Measurements from ENCODE around the gene AKR1C8.
"Not testable (repeated sequence)": the region's sequence is repeated elsewhere in the genome, so short reads cannot be mapped to it uniquely, and the experiment has no call there.

Gene AKR1C8

DNA sequence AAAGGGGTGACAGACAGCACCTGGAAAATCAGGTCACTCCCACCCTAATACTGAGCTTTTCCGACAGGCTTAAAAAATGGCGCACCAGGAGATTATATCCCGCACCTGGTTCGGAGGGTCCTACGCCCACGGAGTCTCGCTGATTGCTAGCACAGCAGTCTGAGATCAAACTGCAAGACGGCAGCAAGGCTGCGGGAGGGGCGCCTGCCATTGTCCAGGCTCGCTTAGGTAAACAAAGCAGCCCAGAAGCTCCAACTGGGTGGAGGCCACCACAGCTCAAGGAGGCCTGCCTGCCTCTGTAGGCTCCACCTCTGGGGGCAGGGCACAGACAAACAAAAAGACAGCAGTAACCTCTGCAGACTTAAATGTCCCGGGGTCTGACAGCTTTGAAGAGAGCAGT, 75.1 kb downstream of the AKR1C8 start:
- not testable (repeated sequence) for H3K27me3 ChIP-seq (ENCODE audit: control insufficient read depth, insufficient read depth, low read length); H3K9me3 ChIP-seq (ENCODE audit: control insufficient read depth, insufficient read depth, low read length); H3K4me3 ChIP-seq (ENCODE audit: low read length); H3K36me3 ChIP-seq (ENCODE audit: control insufficient read depth, insufficient read depth, low read length); DNase-seq (ENCODE audit: low read depth, low spot score); H3K4me1 ChIP-seq (ENCODE audit: control insufficient read depth, insufficient read depth, low read length); H3K27ac ChIP-seq (ENCODE audit: low read length)
- no CpG with 5 or more reads among the region's 12 CpGs for WGBS (ENCODE audit: insufficient coverage, insufficient read length)

DNA sequence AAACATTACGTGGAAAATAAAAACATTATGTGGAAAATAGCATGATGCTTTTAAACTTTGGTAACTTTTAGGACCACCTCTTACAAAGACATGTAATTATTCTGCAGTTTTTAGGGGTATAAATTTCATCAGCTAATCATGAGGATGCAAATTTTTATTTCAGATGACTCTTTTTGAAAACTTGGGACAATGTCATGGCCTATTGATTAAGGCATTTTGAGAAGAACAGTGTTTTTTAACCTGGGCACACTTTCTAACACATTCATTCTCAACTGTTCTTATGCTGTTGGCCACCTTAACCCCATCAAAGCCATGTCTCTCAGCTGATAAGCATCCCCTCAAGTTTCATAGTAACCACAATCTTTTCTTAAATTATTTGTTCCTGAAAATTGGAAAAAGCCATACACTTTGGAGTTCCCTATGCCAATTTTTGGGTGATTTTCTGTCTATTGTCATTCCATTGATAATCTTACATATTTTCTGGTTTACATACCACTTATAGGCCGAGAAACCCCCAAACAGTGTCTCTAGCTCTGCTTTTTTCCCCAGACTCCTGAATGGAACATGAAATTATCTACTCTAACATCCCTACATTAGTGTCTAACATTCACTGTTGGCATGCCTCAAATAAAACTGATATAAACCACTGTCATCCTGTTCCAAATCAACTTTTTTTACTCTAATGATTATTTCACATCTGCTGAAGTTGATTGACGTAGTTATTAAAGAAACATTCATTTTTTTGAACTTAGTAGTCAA, 76.1 kb downstream of the AKR1C8 start:
- no peak for DNase-seq (ENCODE audit: low read depth, low spot score)
- no peaks in the 10 kb centered on the region for H3K27me3 ChIP-seq (ENCODE audit: control insufficient read depth, insufficient read depth, low read length)
- no peaks in the 10 kb centered on the region for H3K36me3 ChIP-seq (ENCODE audit: control insufficient read depth, insufficient read depth, low read length)
- H3K27ac ChIP-seq (ENCODE audit: low read length): no peak overlapping the region
- H3K4me1 ChIP-seq (ENCODE audit: control insufficient read depth, insufficient read depth, low read length): no peaks in the 10 kb centered on the region
- no peaks in the 10 kb centered on the region for H3K9me3 ChIP-seq (ENCODE audit: control insufficient read depth, insufficient read depth, low read length)
- no peak overlapping the region for H3K4me3 ChIP-seq (ENCODE audit: low read length)
- no CpG with 5 or more reads among the region's 3 CpGs for WGBS (ENCODE audit: insufficient coverage, insufficient read length)

DNA sequence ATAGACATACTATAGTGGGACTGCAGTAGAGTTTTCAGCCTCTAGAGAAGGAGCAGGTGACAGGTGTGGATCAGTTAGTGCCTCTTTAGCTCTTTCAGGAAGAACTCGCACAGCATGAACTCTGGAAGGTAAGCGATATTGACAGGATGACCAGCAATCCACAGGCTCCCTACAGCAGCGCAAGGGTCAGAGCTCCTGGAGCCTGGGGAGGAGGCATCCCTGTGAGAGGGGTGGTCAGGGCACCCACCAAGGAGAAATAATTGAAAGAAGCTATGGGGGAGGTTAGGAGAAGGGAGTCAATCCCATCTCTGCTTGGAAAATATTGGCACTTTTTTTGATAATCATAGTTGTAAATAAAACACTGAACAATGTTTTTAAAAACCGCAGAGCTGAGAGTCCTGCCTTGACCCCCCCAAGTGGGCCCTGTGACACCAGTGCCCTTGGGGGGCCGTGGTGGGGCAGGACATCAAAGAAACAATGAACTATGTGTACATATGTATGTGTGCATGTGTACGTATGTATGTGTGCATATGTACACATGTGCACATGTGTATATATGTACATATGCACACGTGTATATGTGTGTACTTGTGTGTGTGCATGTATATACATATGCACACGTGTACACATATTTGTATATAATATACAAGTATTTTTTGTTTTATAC, 77.0 kb downstream of the AKR1C8 start:
- no peak for DNase-seq (ENCODE audit: low read depth, low spot score)
- Histone ChIP-seq H3K4me3 (ENCODE audit: low read length) (no peak overlapping the region), H3K4me1 (ENCODE audit: control insufficient read depth, insufficient read depth, low read length) (no peaks in the 10 kb centered on the region), H3K27me3 (ENCODE audit: control insufficient read depth, insufficient read depth, low read length) (no peaks in the 10 kb centered on the region), H3K27ac (ENCODE audit: low read length) (no peak overlapping the region), H3K9me3 (ENCODE audit: control insufficient read depth, insufficient read depth, low read length) (no peaks in the 10 kb centered on the region), H3K36me3 (ENCODE audit: control insufficient read depth, insufficient read depth, low read length) (no peaks in the 10 kb centered on the region)
- WGBS (ENCODE audit: insufficient coverage, insufficient read length): no CpG with 5 or more reads among the region's 8 CpGs

DNA sequence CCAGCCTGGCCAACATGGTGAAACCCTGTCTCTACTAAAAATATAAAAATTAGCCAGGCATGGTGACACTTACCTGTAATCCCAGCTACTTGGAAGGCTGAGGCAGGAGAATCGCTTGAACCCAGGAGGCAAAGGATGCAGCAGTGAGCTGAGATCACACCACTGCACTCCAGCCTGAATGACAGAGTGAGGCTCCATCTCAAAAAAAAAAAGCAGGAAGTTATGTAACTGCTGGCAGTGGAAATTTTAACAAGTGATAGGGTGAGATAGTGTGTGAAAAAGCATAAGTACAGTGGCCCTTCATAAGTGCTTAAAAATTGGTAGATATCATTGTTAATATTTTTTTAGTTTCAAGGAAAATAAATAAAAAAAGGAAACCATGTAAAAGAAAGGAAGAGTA, 78.4 kb downstream of the AKR1C8 start:
- Histone ChIP-seq H3K4me1 (ENCODE audit: control insufficient read depth, insufficient read depth, low read length) (no peaks in the 10 kb centered on the region), H3K36me3 (ENCODE audit: control insufficient read depth, insufficient read depth, low read length) (no peaks in the 10 kb centered on the region), H3K4me3 (ENCODE audit: low read length) (no peak overlapping the region), H3K27ac (ENCODE audit: low read length) (no peak overlapping the region), H3K9me3 (ENCODE audit: control insufficient read depth, insufficient read depth, low read length) (no peaks in the 10 kb centered on the region), H3K27me3 (ENCODE audit: control insufficient read depth, insufficient read depth, low read length) (no peaks in the 10 kb centered on the region)
- no peak for DNase-seq (ENCODE audit: low read depth, low spot score)
- no CpG with 5 or more reads among the region's 1 CpG for WGBS (ENCODE audit: insufficient coverage, insufficient read length)

DNA sequence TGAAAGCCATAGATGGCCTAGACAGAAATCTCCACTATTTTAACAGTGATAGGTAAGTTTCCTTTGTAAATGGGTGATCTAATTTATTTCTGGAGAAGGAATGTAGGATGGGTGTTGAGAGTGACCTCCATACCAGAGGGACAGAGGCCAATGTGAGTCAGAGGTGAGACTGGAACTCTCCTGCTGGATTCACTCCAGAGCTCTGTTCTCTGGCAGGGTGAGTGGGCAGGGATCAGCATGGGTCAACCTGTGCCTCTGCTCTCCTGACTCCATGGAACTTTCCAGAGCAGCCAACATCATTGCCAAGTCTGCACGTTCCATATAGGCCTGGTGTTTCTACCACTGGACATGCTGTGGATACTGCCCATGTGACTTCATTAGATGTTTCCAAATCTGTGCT, 79.3 kb downstream of the AKR1C8 start:
- Histone ChIP-seq H3K4me3 (ENCODE audit: low read length) (no peak overlapping the region), H3K27me3 (ENCODE audit: control insufficient read depth, insufficient read depth, low read length) (no peaks in the 10 kb centered on the region), H3K27ac (ENCODE audit: low read length) (no peak overlapping the region), H3K4me1 (ENCODE audit: control insufficient read depth, insufficient read depth, low read length) (no peaks in the 10 kb centered on the region), H3K36me3 (ENCODE audit: control insufficient read depth, insufficient read depth, low read length) (no peaks in the 10 kb centered on the region), H3K9me3 (ENCODE audit: control insufficient read depth, insufficient read depth, low read length) (no peaks in the 10 kb centered on the region)
- no CpG with 5 or more reads among the region's 1 CpG for WGBS (ENCODE audit: insufficient coverage, insufficient read length)
- no peak for DNase-seq (ENCODE audit: low read depth, low spot score)
